HG02763 (cell line): Measurements from ENCODE around the gene GLCCI1.
"Not testable (repeated sequence)": the region's sequence is repeated elsewhere in the genome, so short reads cannot be mapped to it uniquely, and the experiment has no call there.

Experiments
- ATAC-seq: cut with Tn5 transposase; IDR thresholded peaks from one replicate; pipeline ENCODE4 v1.9.1; 2021; ENCODE audit warnings: mild to moderate bottlenecking, moderate library complexity; ENCODE audit not compliant: unreplicated experiment

GLCCI1 gene

DNA sequence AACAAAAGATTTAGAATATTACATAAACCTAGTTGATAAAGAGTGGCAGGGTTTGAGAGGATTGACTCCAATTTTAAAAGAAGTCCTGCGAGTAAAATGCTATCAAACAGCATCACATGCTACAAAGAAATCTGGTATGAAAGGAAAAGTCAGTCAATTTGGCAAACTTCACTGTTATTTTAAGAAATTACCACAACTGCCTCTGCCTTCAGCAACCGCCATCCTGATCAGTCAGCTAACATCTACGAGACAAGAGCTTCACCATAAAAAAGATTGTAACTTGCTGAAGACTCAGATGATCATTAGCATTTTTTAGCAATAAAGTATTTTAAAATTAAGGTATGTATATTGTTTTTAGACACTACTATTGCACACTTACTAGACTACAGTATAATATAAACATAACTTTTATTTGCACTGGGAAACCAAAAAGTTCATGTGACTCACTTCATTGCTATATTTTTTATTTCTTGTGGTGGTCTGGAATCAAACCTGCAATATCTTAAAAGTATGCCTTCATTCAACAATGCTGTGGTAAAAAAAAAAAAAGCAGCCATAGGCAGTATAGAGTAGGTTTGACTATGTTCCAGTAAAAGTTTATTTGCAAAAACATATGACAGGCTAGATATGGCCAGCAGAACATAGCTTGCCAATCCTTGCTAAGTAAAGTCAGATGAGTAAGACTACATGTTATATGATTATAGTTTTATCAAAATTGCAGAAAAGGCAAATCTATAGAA lies 74.4 kb downstream of the GLCCI1 start:
- ATAC-seq: no peak

DNA sequence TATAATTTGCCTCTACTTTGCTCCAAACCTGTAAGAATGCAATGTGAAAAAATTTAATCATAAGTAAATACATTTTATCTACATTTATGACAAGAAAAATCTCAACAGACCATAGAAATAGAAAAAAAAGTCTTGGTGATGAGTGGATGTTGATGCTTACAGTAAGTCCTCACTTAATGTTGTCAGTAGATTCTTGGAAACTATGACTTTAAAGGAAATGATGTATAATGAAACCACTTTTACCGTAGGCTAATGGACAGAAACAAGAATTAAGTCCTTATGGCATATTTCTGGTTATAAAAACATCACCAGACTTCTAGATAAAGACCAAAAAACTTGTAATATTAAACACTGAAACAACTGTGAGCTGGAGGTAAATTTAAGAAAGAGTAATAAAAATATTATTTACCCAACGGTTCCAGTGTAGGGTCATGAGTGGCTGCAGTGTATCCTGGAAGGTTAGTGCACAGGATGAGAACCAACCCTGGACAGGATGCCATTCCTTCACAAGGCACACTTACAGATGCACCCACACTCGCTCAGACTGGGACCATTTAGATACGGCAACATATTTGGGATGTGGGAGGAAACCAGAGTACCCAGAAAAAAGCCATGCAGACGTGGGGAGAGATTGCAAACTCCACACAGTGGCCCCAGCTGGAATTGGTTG lies 76.3 kb downstream of the GLCCI1 start:
- ATAC-seq: no peak

DNA sequence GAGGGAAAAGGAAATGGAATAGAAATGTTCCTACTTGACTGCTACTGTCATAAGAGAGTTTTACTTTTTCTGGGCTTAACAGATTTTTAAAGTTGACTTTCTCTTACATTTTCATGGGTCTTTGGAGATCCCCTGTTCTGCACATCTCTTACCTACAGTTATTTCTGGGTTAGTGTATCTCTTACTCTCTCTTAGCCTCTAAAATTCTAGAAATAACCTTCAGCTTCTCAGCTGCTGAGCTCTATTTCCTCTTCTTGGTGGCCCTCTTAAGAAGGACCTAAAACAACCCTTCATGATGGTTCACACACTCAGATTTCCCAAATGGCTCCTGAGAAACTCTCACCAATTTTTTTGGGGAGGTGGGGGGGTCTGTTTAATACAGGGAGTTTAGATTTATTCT lies 79.5 kb downstream of the GLCCI1 start:
- ATAC-seq: not testable (repeated sequence)

DNA sequence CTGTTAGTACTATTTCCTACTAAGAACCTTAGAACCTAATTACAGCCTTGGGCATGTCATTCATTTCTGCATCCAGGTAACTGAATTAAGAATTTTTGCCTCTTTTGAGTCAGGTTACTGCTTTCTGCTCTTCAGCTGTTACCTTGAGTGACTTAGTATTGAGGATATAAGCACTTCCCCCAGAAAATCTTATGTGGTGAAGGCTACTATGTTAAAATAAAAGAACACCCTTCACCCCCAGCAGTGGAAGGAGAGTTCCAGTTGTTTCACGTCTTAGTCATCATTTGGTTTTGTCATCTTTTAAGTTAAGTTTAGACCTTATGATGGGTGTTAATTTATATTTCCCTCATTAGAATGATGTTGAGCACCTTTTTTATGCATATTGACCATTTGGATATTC lies 82.8 kb downstream of the GLCCI1 start:
- no peak for ATAC-seq

DNA sequence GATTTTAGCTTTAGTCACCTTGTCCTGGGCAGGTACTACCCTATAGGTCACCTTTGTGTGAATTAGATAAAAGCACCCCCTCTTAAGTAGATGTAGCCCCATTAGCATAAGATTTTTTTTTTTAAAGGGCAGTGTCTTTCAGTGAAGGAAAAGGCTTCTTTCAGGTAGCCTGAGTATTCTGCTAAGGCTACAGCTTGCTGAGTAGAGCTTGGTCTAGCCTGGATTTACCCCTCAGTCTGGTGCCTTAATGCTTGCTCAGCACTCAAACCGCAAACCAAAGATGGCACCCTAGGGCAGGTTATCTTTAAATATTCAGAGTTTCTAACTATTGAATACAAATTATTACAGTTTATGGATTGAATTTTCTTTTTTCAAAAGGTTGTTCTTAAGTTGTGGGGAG lies 83.4 kb downstream of the GLCCI1 start:
- no peak for ATAC-seq

DNA sequence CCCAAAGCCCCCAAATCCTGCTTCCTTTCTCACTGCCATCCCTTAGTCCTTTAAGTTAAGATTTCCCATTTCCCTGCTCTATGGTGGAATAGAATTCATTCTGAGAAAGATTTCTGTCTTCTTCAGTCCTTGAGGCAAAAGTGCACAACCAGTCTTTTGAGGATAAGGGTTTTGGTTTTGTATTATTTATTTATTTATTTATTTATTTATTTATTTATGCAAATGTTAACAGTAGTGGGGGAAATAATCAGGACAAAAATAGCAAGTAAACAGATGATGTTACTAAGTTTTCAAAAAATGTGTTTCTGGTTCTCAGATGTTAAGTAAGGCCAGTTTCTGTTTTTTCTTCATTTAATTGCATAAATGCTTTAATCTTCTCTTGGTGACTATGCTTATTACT lies 84.2 kb downstream of the GLCCI1 start:
- no peak for ATAC-seq

DNA sequence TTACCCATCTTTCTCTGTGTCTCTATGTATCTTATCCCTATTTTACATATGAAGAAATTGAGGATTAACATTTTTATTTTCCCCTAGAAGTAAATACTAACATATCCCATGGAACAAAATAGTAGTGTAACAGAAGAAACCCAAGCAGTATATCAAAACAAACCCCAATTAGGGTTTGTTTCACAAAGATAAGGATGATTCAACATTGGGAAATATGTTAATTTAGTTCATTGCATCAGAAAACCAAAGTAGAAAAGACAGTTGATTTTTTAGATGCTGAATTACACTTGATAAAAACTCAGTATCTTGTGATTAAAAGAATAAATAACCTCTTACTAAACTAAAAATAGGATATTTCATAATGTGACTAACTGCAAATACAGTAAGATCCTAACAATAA lies 87.8 kb downstream of the GLCCI1 start:
- ATAC-seq: no peak

DNA sequence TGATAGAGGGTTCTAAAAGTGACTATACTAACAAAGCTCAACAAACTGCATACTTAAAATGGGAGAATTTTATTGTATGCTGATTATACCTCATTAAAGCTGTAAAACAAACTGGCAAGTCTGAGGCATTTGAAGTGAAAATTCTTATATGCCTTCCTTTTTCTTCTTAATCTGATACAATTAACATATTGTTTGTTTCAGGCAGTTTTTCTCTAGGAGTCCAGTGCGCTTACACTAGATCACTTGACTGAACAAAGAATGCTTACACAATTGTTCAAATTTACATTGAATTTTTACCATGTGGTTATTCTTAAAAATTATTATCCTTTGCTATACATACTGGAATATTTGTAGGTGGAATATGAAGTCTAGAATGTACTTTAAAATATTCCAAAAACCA lies 89.0 kb downstream of the GLCCI1 start:
- ATAC-seq: no peak

DNA sequence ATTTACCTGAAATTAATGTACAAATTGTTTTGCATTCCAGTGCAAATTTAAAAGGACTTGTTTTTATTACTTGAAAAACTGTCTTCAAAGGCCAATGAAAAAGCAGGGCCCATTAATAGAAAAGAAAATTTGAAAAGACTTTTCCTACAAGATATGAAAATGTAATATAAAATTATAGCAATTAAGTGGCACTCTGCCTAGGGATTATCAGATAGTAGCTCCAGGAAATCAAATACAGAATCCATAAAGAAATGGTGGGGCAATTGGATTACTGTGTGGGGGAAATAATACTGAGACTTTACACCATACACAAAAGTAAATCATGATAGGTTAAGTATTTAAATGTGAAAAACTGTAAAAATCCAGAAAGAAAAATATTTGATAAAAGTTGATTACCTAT lies 89.7 kb downstream of the GLCCI1 start:
- no peak for ATAC-seq

DNA sequence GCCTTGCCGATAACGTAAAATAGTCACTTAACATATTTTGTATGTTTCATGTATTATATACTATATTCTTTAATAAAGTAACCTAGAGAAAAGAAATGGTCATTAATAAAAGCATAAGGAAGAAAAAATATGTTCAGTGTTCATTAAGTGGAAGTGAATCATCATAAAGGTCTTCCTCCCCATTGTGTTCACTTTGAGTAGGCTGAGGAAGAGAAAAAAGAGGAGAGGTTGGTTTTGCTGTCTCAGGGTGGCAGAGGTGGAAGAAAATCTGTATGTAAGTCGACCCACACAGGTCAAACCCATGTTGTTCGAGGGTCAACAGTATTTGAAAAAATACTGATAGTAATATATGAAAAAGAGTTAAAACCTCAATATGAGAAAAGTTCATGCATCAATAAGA lies 90.3 kb downstream of the GLCCI1 start:
- ATAC-seq: no peak

DNA sequence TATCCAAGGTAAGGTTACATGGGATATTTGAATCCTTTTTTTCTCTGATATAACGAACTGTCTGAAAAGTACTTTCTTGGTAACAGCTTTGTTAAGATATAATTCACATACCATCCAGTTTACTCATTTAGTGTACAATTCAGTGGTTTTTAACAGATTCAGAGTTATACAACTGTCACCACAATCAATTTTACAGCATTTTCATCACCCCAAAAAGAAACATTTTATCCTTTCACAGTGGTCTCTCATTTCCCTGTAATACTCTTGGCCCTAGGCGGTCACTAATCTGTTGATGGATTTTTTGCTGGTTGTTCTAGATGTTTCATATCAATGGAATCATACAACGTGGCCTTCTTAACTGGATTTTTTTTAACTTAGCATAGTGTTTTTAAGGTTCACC lies 91.6 kb downstream of the GLCCI1 start:
- ATAC-seq: no peak

DNA sequence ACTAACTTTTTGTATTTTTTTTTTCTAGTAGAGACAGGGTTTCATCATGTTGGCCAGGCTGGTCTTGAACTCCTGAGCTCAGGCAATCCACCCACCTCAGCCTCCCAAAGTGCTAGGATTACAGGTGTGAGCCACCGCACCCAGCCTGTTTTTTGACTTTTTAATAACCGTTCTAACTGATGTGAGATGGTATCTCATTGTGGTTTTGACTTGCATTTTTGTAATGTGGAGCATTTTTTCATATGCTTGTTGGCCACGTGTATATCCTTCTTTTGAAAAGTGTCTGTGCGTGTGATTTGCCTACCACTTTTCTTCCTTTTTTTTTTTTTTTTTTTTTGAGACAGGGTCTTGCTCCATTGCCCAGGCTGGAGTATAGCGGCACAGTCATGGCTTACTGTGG lies 94.7 kb downstream of the GLCCI1 start:
- ATAC-seq: not testable (repeated sequence)

DNA sequence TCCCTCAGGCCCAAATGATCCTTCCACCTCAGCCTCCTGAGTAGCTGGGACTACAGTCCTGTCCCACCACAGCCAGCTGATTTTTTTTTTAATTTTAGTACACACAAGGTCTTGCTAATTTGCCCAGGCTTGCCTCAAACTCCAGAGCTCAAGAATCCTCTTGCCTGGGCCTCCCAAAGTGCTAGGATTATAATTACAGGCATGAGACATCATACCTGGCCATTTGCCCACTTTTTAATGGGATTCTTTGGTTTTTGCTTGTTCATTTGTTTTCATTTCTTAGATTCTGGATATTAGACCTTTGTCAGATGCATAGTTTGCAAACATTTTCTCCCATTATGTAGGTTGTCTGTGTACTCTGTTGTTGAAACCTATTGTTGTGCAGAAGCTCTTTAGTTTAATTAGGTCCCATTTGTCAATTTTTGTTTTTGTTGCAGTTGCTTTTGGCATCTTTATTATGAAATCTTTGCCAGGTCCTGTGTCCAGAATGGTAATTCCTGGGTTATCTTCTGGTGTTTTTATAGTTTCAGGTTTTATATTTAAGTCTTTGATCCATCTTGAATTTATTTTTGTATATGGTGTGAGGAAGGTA lies 95.2 kb downstream of the GLCCI1 start:
- ATAC-seq: no peak

DNA sequence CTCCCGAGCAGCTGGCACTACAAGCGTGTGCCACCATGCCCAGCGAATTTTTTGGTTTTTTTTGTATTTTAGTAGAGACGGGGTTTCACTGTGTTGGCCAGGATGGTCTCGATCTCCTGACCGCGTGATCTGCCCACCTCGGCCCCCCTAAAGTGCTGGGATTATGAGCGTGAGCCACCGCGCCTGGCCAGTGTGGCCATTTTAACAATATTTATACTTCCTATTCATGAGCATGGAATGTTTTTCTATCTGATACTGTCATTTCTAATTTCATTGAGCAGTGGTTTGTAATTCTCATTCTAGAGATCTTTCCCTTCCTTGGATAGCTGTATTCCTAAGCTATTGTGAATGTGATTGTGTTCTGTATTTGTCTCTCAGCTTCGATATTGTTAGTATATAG lies 96.2 kb downstream of the GLCCI1 start:
- no peak for ATAC-seq

DNA sequence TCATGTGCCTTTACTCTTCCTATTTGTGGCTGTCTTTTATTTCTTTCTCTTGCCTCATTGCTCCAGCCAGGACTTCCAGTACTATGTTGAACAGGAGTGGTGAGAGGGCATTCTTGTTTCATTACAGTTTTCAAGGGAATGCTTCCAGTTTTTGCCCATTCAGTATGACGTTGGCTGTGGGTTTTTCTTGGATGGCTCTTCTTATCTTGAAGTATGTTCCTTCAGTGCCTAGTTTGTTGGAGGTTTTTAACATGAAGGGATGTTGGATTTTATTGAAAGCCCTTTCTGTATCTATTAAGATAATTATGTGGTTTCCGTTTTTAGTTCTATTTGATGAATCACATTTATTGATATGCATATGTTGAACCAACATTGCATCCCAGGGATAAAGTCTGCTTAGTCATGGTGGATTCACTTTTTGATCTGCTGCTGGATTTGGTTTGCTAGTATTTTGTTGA lies 96.8 kb downstream of the GLCCI1 start:
- no peak for ATAC-seq

DNA sequence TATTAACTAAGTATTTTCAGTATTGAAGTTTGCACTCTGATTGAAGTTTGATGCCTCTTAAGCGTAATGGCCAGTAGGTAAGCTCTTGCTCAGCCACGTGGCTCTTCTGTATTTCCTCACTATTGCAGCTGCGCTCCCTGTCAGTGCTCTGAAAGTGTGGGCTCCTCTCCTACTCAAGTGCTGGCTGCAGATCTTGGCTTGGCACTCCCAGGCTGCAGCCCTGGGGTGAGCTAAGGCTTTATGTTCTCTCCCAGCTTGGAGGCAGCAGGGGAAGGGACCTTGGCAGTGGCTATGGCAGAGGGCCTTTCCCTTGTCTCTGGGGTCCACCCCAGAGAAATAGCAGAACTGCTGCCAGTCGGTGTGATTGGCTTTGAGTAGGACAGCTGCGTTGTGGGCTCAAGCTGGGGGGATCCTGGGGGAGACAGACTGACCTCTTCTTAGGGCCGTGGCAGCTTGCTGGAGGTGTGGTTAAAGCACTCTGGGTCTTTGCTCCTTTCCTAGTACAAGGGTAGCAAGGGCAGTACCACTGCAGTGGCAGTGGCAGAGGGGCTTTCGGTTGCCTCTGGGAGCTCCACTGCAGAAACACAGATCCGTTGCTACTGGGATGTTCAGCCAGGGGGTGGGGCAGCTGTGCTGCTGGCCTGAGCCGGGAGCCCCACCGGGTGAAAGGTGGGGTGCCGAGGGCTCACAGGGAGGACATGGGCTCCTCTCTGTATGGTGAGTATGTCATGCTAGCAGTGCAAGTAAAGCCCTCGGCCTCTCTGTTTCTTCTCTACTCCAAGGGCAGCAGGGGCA lies 100.5 kb downstream of the GLCCI1 start:
- ATAC-seq: no peak

DNA sequence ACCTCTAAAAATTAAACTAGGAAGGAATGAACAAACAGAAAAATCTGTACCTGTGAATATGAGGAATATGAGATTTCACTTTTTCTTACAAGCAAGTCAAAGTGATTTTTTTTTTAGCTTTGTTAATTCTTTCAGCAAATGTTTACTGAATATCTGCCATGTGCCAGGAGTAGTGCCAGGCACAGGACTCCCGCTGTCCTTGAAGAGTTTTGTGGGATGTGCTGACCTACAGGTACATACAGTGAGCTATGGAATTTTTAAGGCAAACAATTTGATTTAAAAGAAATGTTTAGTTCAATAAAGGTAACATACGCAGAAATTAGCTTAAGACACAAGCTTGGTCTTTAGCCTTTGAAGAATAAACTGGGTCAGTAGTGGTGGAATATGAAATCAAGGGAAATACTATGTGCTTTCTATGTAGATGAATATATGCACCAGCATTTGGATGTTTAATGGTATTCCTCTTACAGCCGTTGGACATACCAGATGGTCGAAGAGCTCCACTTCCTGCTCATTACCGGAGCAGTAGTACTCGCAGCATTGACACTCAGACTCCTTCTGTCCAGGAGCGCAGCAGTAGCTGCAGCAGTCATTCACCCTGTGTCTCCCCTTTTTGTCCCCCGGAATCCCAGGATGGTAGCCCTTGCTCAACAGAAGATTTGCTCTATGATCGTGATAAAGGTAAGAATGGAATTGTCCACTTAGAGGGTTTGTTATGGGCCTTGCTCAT lies 102.0 kb downstream of the GLCCI1 start:
- ATAC-seq: no peak

DNA sequence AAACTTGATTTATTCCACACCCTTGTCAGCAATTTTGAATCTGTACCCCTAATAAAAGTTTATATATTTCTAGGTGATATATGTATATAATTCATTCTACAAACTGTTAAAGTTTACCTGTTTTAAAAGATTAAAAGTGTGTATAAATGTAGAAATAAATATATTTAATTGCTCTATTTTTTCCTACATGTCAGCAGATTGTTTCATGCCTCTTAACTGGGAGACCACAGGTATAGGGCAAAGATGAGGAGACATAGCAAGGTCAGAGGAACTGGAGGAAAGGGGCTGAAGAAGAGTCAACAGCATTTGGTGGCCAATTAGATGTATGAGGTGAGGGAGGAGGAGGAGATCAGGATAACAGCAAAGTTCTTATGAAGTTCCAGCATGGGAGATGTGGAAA lies 109.8 kb downstream of the GLCCI1 start:
- ATAC-seq: no peak

DNA sequence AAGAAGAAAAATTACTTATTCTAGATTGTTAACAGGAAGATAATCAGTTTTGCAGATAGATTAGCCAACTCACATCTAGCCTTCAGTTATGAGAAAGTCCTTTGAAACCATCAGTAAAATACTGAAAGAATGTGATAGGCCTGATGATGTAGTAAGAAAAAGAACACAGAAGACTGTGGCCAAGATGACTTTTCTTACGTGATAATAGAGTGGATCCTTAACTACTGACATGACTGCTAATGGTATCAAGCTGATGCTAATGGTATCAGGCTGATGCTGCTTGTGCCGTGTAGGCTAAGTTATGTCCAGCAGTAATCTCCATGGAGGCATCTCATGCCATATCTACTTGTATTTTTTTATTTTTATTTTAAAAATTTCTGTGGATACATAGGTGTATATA lies 114.2 kb downstream of the GLCCI1 start:
- no peak for ATAC-seq

DNA sequence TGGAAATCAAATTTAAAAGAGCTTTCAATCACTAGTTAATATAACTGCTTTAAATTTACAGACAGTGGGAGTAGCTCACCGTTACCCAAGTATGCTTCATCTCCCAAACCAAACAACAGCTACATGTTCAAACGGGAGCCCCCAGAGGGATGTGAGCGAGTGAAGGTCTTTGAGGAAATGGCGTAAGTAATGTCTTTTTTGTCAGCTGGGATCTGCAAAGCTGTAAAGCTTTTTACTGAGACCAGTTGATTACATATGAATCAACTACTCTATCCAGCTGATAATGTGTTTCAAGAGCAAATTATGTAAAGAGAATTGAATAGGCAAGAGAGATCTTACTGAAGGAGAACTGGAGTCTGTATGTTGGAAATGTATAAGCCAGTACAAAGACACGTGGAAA lies 116.2 kb downstream of the GLCCI1 start:
- ATAC-seq: no peak

DNA sequence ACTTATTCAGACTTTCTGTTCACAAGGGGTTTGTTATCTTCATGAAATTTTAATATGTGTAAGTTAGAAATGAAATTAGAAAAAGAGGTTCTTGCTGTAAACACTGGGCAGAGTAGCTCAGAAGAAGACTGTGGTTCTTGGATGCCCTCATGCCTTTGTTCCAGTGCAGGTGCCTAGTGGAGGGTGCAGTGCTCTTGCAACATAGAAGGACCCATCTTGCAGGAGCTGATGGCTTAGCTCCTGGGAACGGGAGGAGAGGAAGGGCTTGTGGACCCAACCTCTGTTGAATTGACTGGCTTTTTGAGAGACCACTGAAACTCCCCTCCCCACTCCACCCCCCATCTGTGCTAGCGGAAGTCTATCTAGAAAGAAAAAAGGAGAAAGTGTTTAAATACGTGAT lies 116.8 kb downstream of the GLCCI1 start:
- ATAC-seq: no peak
